Lower lobe of right lung (tissue), 2 donors: ENCODE data around the gene ITGB8. TPM values are rescaled to one million over a fixed set of nuclear protein-coding genes. Genes with fewer than 3 reads are reported as not detected.
A peak's percentile ranks its signal among the peaks of the same experiment; 100 is the strongest.

Experiments used
- ATAC-seq, 2 donors: fragments of 200-7000 bp; cut with Tn5 transposase; one replicate each; pipeline ENCODE4 v1.9.1; 2020 to 2022; ENCODE audit warnings: mild to moderate bottlenecking in 2 of 2, moderate library complexity in 2 of 2
- DNase-seq: peaks from one replicate; pipeline ENCODE4 v3.0.0-alpha.2; 2020
- H3K27ac ChIP-seq: fragments of 200-600 bp; one replicate; pipeline ENCODE4 v1.8.0; 2022
- H3K27me3 ChIP-seq: fragments of 200-600 bp; one replicate; pipeline ENCODE4 v1.8.0; 2022; ENCODE audit warnings: low read depth
- H3K36me3 ChIP-seq: fragments of 200-600 bp; one replicate; pipeline ENCODE4 v1.8.0; 2022; ENCODE audit warnings: mild to moderate bottlenecking
- H3K4me1 ChIP-seq: fragments of 200-600 bp; one replicate; pipeline ENCODE4 v1.8.0; 2022
- H3K4me3 ChIP-seq: fragments of 200-600 bp; one replicate; pipeline ENCODE4 v1.8.0; 2022; ENCODE audit warnings: mild to moderate bottlenecking
- H3K9me3 ChIP-seq: fragments of 200-600 bp; one replicate; pipeline ENCODE4 v1.8.0; 2022
- CTCF ChIP-seq: fragments of 200-600 bp; IDR thresholded peaks from one replicate; pipeline ENCODE4 v1.8.0; 2022; ENCODE audit warnings: antibody characterized with exemption, mild to moderate bottlenecking
- intact Hi-C: fragments of 100-400 bp; cut with DNase I; formaldehyde crosslinking; loops from one replicate; pipeline ENCODE4 v1.11.0; 2022
- total RNA-seq: library from RNA; stranded (reverse); fragmentation: NEBNext Ultra II Directional; extraction: Animal tissue kit (Norgen Biotek cat#: 25700); gene quantifications from one replicate; pipeline ENCODE4 v1.2.1, GENCODE V29; 2021
- donor health status: DM: no; HTN: yes; CAD: no; lungs with severe emphysema.

ITGB8 gene
- total RNA-seq, 1 donor from 2014 or later = 8.0 TPM

GRCh38 chr7:20364571-20365196 is 34.0 kb downstream of the ITGB8 start:
- H3K36me3 ChIP-seq = no peaks in the 10 kb centered on the region
- H3K4me1 ChIP-seq = no peaks in the 10 kb centered on the region
- no peak overlapping the region for H3K4me3 ChIP-seq
- H3K9me3 ChIP-seq = no peaks in the 10 kb centered on the region
- H3K27ac ChIP-seq = no peak overlapping the region
- ATAC-seq (peak in 1 of 2 donors; percentile 26), DNase-seq (no peak)
- no peaks in the 10 kb centered on the region for H3K27me3 ChIP-seq
- intact Hi-C loops = no loop called here
- TF ChIP-seq CTCF = no peak

- no peaks in the 10 kb centered on the region for H3K36me3 ChIP-seq
- intact Hi-C loops = no loop called here
- no peak overlapping the region for H3K27ac ChIP-seq
- H3K4me3 ChIP-seq = no peak overlapping the region
- no peaks in the 10 kb centered on the region for H3K9me3 ChIP-seq
- TF ChIP-seq CTCF = no peak
- H3K27me3 ChIP-seq = no peaks in the 10 kb centered on the region
- no peaks in the 10 kb centered on the region for H3K4me1 ChIP-seq
- ATAC-seq = peak in 1 of 2 donors; percentile 42
- DNase-seq = no peak
Measured at GRCh38 chr7:20365486-20365885, 34.8 kb downstream of the ITGB8 start.

GRCh38 chr7:20374399-20374798 is 43.7 kb downstream of the ITGB8 start:
- ATAC-seq = no peak
- no peak for TF ChIP-seq CTCF
- H3K27ac ChIP-seq = no peak overlapping the region
- DNase-seq = no peak
- no peak overlapping the region for H3K4me3 ChIP-seq
- no peaks in the 10 kb centered on the region for H3K9me3 ChIP-seq
- H3K4me1 ChIP-seq = no peaks in the 10 kb centered on the region
- H3K27me3 ChIP-seq = no peaks in the 10 kb centered on the region
- intact Hi-C loops = no loop called here
- no peaks in the 10 kb centered on the region for H3K36me3 ChIP-seq

- H3K27me3 ChIP-seq = no peaks in the 10 kb centered on the region
- no peak for TF ChIP-seq CTCF
- no peaks in the 10 kb centered on the region for H3K36me3 ChIP-seq
- H3K27ac ChIP-seq = no peak overlapping the region
- intact Hi-C loops = no loop called here
- H3K4me3 ChIP-seq = no peak overlapping the region
- no peaks in the 10 kb centered on the region for H3K9me3 ChIP-seq
- no peak for ATAC-seq
- H3K4me1 ChIP-seq = no peaks in the 10 kb centered on the region
- no peak for DNase-seq
Measured at GRCh38 chr7:20376796-20377195, 46.1 kb downstream of the ITGB8 start.

- Histone ChIP-seq H3K27ac (no peak overlapping the region), H3K36me3 (no peaks in the 10 kb centered on the region), H3K4me3 (no peak overlapping the region), H3K27me3 (no peaks in the 10 kb centered on the region), H3K4me1 (no peaks in the 10 kb centered on the region), H3K9me3 (no peaks in the 10 kb centered on the region)
- TF ChIP-seq CTCF = no peak
- intact Hi-C loops = no loop called here
- no peak for ATAC-seq
- DNase-seq = no peak
Measured at GRCh38 chr7:20381406-20382034, 50.8 kb downstream of the ITGB8 start.
